CMK (cell line): ENCODE data around the gene CROCC2.

Experiments used
- DNase-seq: peaks from one replicate; pipeline ENCODE4 v3.0.0-alpha.2; 2010; ENCODE audit warnings: low read depth

Gene CROCC2

GRCh38 chr2:240891492-240892340 lies 14.4 kb upstream of the CROCC2 start:
- DNase-seq, result no peak

GRCh38 chr2:240892356-240892755 lies 13.8 kb upstream of the CROCC2 start:
- no peak for DNase-seq

GRCh38 chr2:240892925-240893324 lies 13.2 kb upstream of the CROCC2 start:
- DNase-seq, result no peak

- DNase-seq, result no peak
Observed at GRCh38 chr2:240893363-240893844, 12.7 kb upstream of the CROCC2 start.

GRCh38 chr2:240894006-240894405 lies 12.1 kb upstream of the CROCC2 start:
- no peak for DNase-seq

GRCh38 chr2:240894836-240895558 lies 11.1 kb upstream of the CROCC2 start:
- no peak for DNase-seq

- DNase-seq, result no peak
Observed at GRCh38 chr2:240895656-240896388, 10.3 kb upstream of the CROCC2 start, which contains the start of gene MAB21L4. MAB21L4 (minus strand) TSS chr2:240896156; CDS start chr2:240895997, 159 bp downstream.

GRCh38 chr2:240896394-240896793 lies 9.7 kb upstream of the CROCC2 start:
- DNase-seq, result no peak

GRCh38 chr2:240896871-240897692 lies 9.1 kb upstream of the CROCC2 start:
- DNase-seq, result no peak

- no peak for DNase-seq
Observed at GRCh38 chr2:240898108-240898730, 7.9 kb upstream of the CROCC2 start.

GRCh38 chr2:240898731-240899467 lies 7.2 kb upstream of the CROCC2 start:
- DNase-seq, result no peak

GRCh38 chr2:240899468-240899865 lies 6.7 kb upstream of the CROCC2 start:
- DNase-seq, result no peak

- DNase-seq, result no peak
Observed at GRCh38 chr2:240900141-240900860, 5.8 kb upstream of the CROCC2 start.

GRCh38 chr2:240901986-240902614 lies 4.0 kb upstream of the CROCC2 start:
- no peak for DNase-seq

GRCh38 chr2:240902615-240903041 lies 3.5 kb upstream of the CROCC2 start:
- DNase-seq, result no peak

- no peak for DNase-seq
Observed at GRCh38 chr2:240903191-240904060, 2.7 kb upstream of the CROCC2 start.

- no peak for DNase-seq
Observed at GRCh38 chr2:240904216-240905175, 1.6 kb upstream of the CROCC2 start.
